K562 (cell line): ENCODE measurements around the gene AFG1L. TPM values are rescaled to one million over a fixed set of nuclear protein-coding genes. Genes with fewer than 3 reads are reported as not detected.

Experiments
- ATAC-seq: fragments of 200-7000 bp; cut with Tn5 transposase; 3 replicates; pipeline ENCODE4 v1.9.1; 2020; ENCODE audit warnings: moderate library complexity
- BruUV-seq: library from RNA; stranded (reverse); fragments of 400-500 nt; replicated peaks from 2 replicates; lab custom pipeline; 2021; lab: Mats Ljungman, UMichigan
- CTCF ChIA-PET: fragments of 300-600 bp; formaldehyde crosslinking; extraction: SDS; loops from one replicate; lab custom pipeline; 2021; ENCODE audit warnings: low intra/inter-chr PET ratio; lab: Yijun Ruan, JAX
- POLR2A ChIA-PET: fragments of 300-600, 350-650 bp; sonication (Branson Sonifier 250); formaldehyde crosslinking; extraction: SDS; loops from one replicate; lab custom pipeline; 2021; ENCODE audit warnings: antibody characterized with exemption, inconsistent platforms; lab: Yijun Ruan, JAX
- DNase-seq, 4 experiments: peaks; one replicate each; pipeline versions ENCODE4 v3.0.0 to v3.0.0-alpha.2; 2011 to 2018; ENCODE audit warnings: low spot score in 3 of 4, mixed read lengths in 3 of 4; ENCODE audit errors: extremely low read depth in 1 of 4
- FAIRE-seq: peaks from 2 replicates; lab custom pipeline; 2011; peaks lifted over from hg19 to GRCh38; lab: Jason Lieb, UNC
- H2AFZ ChIP-seq: 2 replicates; pipeline ENCODE4 v1.6.0; 2011; ENCODE audit warnings: low read depth, low read length, control low read depth, inconsistent platforms
- H3K27ac ChIP-seq: fragments of 200-600 bp; 3 replicates; pipeline ENCODE4 v1.8.0; 2011; ENCODE audit warnings: low read depth, mild to moderate bottlenecking, control low read depth, inconsistent platforms, low read length, moderate library complexity, mixed read lengths; ENCODE audit errors: extremely low read depth
- H3K27me3 ChIP-seq, 2 experiments: fragments of 300-600 bp in 1 of 2; 2 replicates in 1 of 2; 3 replicates in 1 of 2; pipeline versions ENCODE4 v1.6.0 to v1.8.0; 2011; ENCODE audit warnings: inconsistent platforms in 2 of 2, low read length in 2 of 2, mild to moderate bottlenecking in 1 of 2, mixed read lengths in 1 of 2, moderate library complexity in 1 of 2; ENCODE audit not compliant: control insufficient read depth in 2 of 2, insufficient read depth in 2 of 2
- H3K36me3 ChIP-seq: fragments of 300-600 bp; 3 replicates; pipeline ENCODE4 v1.8.0; 2011; ENCODE audit warnings: mild to moderate bottlenecking, low read length, inconsistent platforms; ENCODE audit not compliant: control insufficient read depth, insufficient read depth
- H3K4me1 ChIP-seq, 2 experiments: fragments of 200-600 bp in 1 of 2; replicated peaks in 1 of 2; 2 replicates in 1 of 2; 3 replicates in 1 of 2; pipeline versions ENCODE4 v1.5.1 to v1.8.0; 2011; ENCODE audit warnings: inconsistent platforms in 2 of 2, low read length in 2 of 2, mild to moderate bottlenecking in 1 of 2, mixed read lengths in 1 of 2, moderate library complexity in 1 of 2; ENCODE audit not compliant: control insufficient read depth in 2 of 2, insufficient read depth in 2 of 2
- H3K4me2 ChIP-seq: 2 replicates; pipeline ENCODE4 v1.6.1; 2011; ENCODE audit warnings: low read length, control low read depth, inconsistent platforms, mixed read lengths; ENCODE audit not compliant: insufficient read depth
- H3K4me3 ChIP-seq: fragments of 200-600 bp; sonication (generic), shearing (Covaris generic); 2 replicates; pipeline ENCODE4 v1.5.1; 2016; ENCODE audit warnings: control low read depth, inconsistent platforms
- H3K79me2 ChIP-seq: fragments of 200-600 bp; 3 replicates; pipeline ENCODE4 v1.8.0; 2011; ENCODE audit warnings: low read length, inconsistent platforms; ENCODE audit not compliant: control insufficient read depth, insufficient read depth
- H3K9ac ChIP-seq, 2 experiments: 2 replicates each; pipeline versions ENCODE4 v1.6.0 to v1.6.1; 2011; ENCODE audit warnings: low read depth in 2 of 2, low read length in 2 of 2, control low read depth in 1 of 2, inconsistent platforms in 1 of 2, mild to moderate bottlenecking in 1 of 2, mixed read lengths in 1 of 2; ENCODE audit not compliant: insufficient read depth in 1 of 2
- H3K9me1 ChIP-seq: one replicate; pipeline ENCODE4 v1.6.0; 2011; ENCODE audit warnings: inconsistent platforms, mild to moderate bottlenecking, low read length, moderate library complexity; ENCODE audit not compliant: control insufficient read depth, insufficient read depth
- H3K9me3 ChIP-seq: replicated peaks from 2 replicates; pipeline ENCODE4 v1.5.1; 2011; ENCODE audit warnings: low read depth, low read length, inconsistent platforms; ENCODE audit not compliant: control insufficient read depth, insufficient read depth
- H4K20me1 ChIP-seq: replicated peaks from 2 replicates; pipeline ENCODE4 v1.6.1; 2011; ENCODE audit warnings: low read length, inconsistent platforms, mixed read lengths; ENCODE audit not compliant: control insufficient read depth, insufficient read depth
- ATF2 ChIP-seq: sonication (generic); formaldehyde crosslinking; IDR thresholded peaks from 2 replicates; pipeline ENCODE4 v1.8.1; 2022; ENCODE audit warnings: missing genetic modification reagents
- BCOR ChIP-seq: fragments of 450-650 bp; IDR thresholded peaks from 2 replicates; pipeline ENCODE4 v1.6.1; 2016
- HMG20B ChIP-seq: fragments of 250-450 bp; sonication (Bioruptor Pico); IDR thresholded peaks from 2 replicates; pipeline ENCODE4 v1.5.0; 2021; ENCODE audit warnings: mild to moderate bottlenecking
- MCM7 ChIP-seq, 2 experiments: fragments of 450-650 bp; IDR thresholded peaks; 2 replicates each; pipeline ENCODE4 v1.6.1; 2016 to 2018
- ZBTB40 ChIP-seq, 2 experiments: fragments of 450-650 bp in 1 of 2; sonication (generic) in 1 of 2; formaldehyde crosslinking in 1 of 2; IDR thresholded peaks; 2 replicates each; pipeline versions ENCODE4 v1.7.1 to v1.9.0; 2016 to 2022; ENCODE audit warnings: inconsistent platforms in 1 of 2, mild to moderate bottlenecking in 1 of 2, missing genetic modification reagents in 1 of 2
- ZNF830 ChIP-seq: fragments of 250-450 bp; sonication (Bioruptor Pico); IDR thresholded peaks from 2 replicates; pipeline ENCODE4 v1.5.0; 2021; ENCODE audit warnings: mild to moderate bottlenecking
- in situ Hi-C: fragments of 300-500 bp; cut with MboI; formaldehyde crosslinking; loops from 4 replicates; pipeline ENCODE4 v1.15.0; 2018; ENCODE audit warnings: inconsistent platforms, mixed read lengths
- intact Hi-C: fragments of 100-400 bp; cut with micrococcal nuclease; formaldehyde crosslinking; loops from 2 replicates; pipeline ENCODE4 v1.14.2; 2022
- polyA plus RNA-seq, 8 experiments: library from polyadenylated mRNA; depleted of rRNA in 4 of 8; stranded (reverse) in 5 of 8; unstranded in 3 of 8; fragments of >200 nt; fragmentation: Nextera tagmentation in 2 of 8; fragmentation: Illumina TruSeq in 1 of 8; extraction: Ambion mirVana in 2 of 8; extraction: Trizol in 1 of 8; gene quantifications; 2 replicates each; pipeline versions ENCODE4 v1.2.1 to v1.2.3, GENCODE V29; 2011 to 2014; ENCODE audit warnings: inconsistent platforms in 1 of 8, missing spikeins in 1 of 8
- total RNA-seq, 7 experiments: library from RNA; depleted of rRNA in 6 of 7; stranded (reverse); fragments of >200 nt in 6 of 7; fragmentation: Illumina TruSeq in 2 of 7; extraction: Trizol in 2 of 7; gene quantifications; 2 replicates each; pipeline versions ENCODE4 v1.2.1 to v1.2.3, GENCODE V29; 2011 to 2021; ENCODE audit warnings: low replicate concordance in 1 of 7

Gene AFG1L
- total and polyA plus RNA-seq, 9 of the 15 experiments (the other 6 are each of a cell fraction or from before 2014, with no cell fraction given) = 2.2 to 15.5 (median 5.8) TPM

GRCh38 chr6:108330806-108331205, 36.0 kb downstream of the AFG1L start (continued):
- TF ChIP-seq ATF2 (CRISPR knock-in tag) (no peak), BCOR (no peak), MCM7 (IDR thresholded peaks at IDR 0.05) (no peak), ZNF830 (CRISPR knock-in tag) (no peak)

- intact Hi-C loops = no loop called here
- no peak for TF ChIP-seq HMG20B (CRISPR knock-in tag)
- peak; percentile 61 for TF ChIP-seq ZBTB40 (IDR thresholded peaks at IDR 0.05)
- TF ChIP-seq ZBTB40 (CRISPR knock-in tag; IDR thresholded peaks at IDR 0.05) = no peak
- TF ChIP-seq, all 486 proteins: peak for 1
- Histone ChIP-seq H3K27me3 (no peaks in the 10 kb centered on the region), H2AFZ (no peak overlapping the region), H3K4me3 (no peak overlapping the region), H3K79me2 (no peaks in the 10 kb centered on the region), H3K9ac (no peak overlapping the region), H4K20me1 (no peaks in the 10 kb centered on the region), H3K4me2 (no peak overlapping the region), H3K4me1 (no peaks in the 10 kb centered on the region), H3K27ac (no peak overlapping the region), H3K9me1 (no peaks in the 10 kb centered on the region), H3K36me3 (peaks cover 7% of the 10 kb centered on the region; the same call in 2 of the 3 replicates), H3K9me3 (no peaks in the 10 kb centered on the region)
- ATAC-seq (no peak), FAIRE-seq (no peak), DNase-seq (no peak)
- in situ Hi-C loops = no loop called here
- POLR2A ChIA-PET = no interaction called here
- no TSS peak for BruUV-seq
- CTCF ChIA-PET = no interaction called here
Measured at GRCh38 chr6:108331982-108332381, 37.1 kb downstream of the AFG1L start.
